BE2C (cell line): Measurements from ENCODE around the gene RNU1-3.
"Not testable (repeated sequence)": the region's sequence is repeated elsewhere in the genome, so short reads cannot be mapped to it uniquely, and the experiment has no call there.

Source experiments
- DNase-seq: peaks from one replicate; pipeline ENCODE4 v3.0.0-alpha.2; 2020
- H3K27me3 ChIP-seq: fragments of 250-450 bp; sonication (Bioruptor Pico); 2 replicates; pipeline ENCODE4 v1.5.1; 2020; ENCODE audit warnings: mild to moderate bottlenecking
- H3K36me3 ChIP-seq: fragments of 250-450 bp; sonication (Bioruptor Pico); 2 replicates; pipeline ENCODE4 v1.5.1; 2020; ENCODE audit warnings: mild to moderate bottlenecking
- H3K4me1 ChIP-seq: fragments of 250-450 bp; sonication (Bioruptor Pico); 2 replicates; pipeline ENCODE4 v1.5.1; 2020
- H3K4me3 ChIP-seq: 2 replicates; pipeline ENCODE4 v1.5.1; 2011; ENCODE audit warnings: low read depth, low read length
- H3K9me3 ChIP-seq: fragments of 250-450 bp; sonication (Bioruptor Pico); 2 replicates; pipeline ENCODE4 v1.5.1; 2020
- TF ChIP-seq, protein P1 (sequence below): IDR thresholded peaks from 2 replicates; pipeline ENCODE4 v1.5.1; 2012; ENCODE audit warnings: mild to moderate bottlenecking, low read depth, low read length

Gene RNU1-3

DNA sequence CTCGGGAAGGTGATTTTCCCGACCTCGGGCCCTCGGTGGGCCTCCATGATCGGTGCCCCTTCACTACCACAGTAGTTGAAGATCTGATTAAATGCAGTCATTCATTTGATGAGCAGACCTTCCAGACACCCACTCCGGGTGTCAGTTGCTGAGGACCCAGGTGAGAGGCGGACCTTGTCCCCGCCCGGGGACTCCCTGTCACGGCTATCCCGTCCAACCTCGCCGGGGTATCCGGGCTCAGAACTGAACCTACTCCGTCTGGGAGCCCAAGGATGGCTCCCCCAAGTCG, 22.6 kb downstream of the RNU1-3 start:
- TF ChIP-seq, protein P1, sequence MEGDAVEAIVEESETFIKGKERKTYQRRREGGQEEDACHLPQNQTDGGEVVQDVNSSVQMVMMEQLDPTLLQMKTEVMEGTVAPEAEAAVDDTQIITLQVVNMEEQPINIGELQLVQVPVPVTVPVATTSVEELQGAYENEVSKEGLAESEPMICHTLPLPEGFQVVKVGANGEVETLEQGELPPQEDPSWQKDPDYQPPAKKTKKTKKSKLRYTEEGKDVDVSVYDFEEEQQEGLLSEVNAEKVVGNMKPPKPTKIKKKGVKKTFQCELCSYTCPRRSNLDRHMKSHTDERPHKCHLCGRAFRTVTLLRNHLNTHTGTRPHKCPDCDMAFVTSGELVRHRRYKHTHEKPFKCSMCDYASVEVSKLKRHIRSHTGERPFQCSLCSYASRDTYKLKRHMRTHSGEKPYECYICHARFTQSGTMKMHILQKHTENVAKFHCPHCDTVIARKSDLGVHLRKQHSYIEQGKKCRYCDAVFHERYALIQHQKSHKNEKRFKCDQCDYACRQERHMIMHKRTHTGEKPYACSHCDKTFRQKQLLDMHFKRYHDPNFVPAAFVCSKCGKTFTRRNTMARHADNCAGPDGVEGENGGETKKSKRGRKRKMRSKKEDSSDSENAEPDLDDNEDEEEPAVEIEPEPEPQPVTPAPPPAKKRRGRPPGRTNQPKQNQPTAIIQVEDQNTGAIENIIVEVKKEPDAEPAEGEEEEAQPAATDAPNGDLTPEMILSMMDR: no peak
- DNase-seq: peak; percentile 16
- peak overlapping the region; percentile 84 for H3K4me3 ChIP-seq

DNA sequence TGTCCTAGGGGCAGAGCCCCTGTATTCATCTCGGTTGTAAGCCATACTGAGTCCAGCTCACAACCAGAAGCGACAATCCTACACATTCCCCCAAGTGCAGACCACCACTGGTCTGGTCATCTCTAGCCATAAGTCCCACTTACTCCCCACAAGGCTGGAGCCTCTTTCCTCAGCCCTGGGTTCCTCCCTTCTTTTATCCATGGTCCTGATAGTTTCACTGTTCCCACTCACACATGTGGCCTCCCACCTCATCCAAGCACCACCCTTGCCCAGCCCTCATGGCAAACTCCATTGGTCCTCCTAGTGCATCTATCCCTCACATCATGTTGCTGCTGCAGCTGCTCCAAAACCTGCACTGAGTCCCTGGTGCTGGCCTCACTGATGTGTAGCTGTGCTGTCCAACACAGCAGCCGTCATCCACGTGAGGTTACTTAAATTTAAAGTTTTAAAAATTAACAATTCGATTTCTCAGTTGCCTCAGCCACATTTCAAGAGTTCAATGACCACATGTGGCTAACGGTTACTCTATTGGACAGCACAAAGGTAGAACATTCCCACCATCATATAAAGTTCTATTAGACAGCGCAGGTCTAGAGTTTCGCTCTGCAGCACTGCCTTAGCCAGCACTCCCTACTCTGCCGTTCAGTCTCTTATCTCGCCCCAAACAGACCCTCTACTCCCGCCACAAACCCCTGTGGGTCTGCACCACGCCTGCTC, 23.1 kb downstream of the RNU1-3 start:
- peak; percentile 3 for DNase-seq
- H3K4me3 ChIP-seq: peak overlapping the region; percentile 84
- not testable (repeated sequence) for H3K9me3 ChIP-seq, H3K27me3 ChIP-seq, H3K4me1 ChIP-seq, H3K36me3 ChIP-seq

More for the DNA sequence above, 22.6 kb downstream of the RNU1-3 start:
- Histone ChIP-seq H3K9me3 (no peaks in the 10 kb centered on the region; the same call in 1 of the 2 replicates), H3K36me3 (no peaks in the 10 kb centered on the region), H3K27me3 (no peaks in the 10 kb centered on the region), H3K4me1 (0 out of 2 replicates have a peak, but pooled peaks cover 3% of the 10 kb centered on the region)

- H3K27me3 ChIP-seq, H3K36me3 ChIP-seq, H3K9me3 ChIP-seq, H3K4me1 ChIP-seq, H3K4me3 ChIP-seq: not testable (repeated sequence)
- peak; percentile 3 for DNase-seq
These were observed 23.7 kb downstream of the RNU1-3 start for GRCh38 chr1:16643001-16643411.

DNA sequence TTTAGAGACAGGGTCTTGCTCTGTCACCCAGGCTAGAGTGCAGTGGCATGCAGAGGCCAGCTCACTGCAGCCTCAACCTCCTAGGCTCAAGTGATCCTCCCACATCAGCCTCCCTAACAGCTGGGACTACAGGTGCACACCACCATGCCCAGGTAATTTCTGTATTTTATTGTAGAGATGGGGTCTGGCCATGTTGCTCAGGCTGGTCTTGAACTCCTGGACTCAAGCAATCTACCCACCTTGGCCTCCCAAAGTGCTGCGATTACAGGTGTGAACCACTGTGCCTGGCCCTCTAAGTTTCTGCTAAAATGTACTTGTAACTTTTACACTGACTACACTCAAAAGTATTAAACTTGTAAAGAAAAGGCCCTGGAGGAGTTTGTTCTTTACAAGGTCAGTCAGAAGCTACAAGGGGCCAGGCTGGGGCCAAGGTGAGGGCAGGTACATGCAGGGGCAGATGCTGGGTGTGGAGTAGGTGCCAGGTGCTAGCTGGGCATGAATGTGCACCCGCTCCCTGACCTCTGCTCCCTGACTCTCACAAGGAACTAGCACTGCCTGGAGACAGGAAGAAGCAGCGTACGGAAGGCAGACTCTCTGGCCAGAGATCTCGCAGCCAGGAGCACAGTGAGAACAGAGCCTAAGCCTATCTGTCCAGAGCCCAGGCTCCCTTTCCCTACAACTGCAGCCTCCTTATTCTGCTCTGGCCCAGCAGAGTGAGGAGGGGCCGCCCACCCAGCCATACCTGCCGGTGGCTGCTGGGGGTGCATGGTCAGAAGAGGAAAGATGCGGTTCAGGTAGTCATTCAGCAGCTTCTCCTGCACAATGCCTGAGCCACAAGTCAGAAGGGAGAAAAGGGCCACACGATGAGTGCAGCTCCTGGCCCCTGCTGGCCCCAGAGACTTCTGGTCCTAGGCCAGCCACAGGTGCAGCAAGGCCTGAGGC, 24.5 kb downstream of the RNU1-3 start:
- not testable (repeated sequence) for H3K9me3 ChIP-seq, H3K4me3 ChIP-seq, H3K36me3 ChIP-seq, H3K4me1 ChIP-seq, H3K27me3 ChIP-seq
- peak; percentile 5 for DNase-seq

DNA sequence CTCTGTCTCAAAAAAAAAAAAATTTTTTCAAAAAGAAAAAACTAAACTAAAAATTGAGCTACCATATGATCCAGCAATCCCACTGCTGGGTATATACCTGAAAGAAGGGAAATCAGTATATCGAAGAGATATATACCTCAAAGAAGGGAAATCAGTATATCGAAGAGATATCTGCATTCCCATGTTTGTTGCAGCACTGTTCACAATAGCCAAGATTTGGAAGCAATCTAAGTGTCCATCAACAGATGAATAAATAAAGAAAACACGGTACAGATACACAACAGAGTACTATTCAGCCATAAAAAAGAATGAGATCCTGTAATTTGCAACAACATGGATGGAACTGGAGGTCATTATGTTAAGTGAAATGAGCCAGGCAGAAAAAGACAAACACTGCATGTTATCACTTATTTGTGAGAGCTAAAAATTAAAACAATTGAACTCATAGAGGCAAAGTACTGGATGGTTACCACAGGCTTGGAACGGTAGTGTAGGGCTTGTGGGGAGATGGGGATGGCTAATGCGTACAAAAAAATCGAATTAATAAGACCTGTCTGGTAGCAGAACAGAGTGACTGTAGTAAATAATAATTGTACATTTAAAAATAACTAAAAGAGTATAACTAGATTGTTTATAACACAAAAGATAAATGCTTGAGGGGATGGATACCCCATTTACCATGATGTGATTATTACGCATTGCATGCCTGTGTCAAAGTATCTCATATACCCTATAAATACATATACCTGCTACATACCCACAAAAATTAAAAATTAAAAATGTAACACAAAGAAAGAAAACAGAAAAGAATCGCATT, 25.4 kb downstream of the RNU1-3 start:
- H3K36me3 ChIP-seq, DNase-seq, H3K9me3 ChIP-seq, H3K27me3 ChIP-seq, H3K4me3 ChIP-seq, H3K4me1 ChIP-seq: not testable (repeated sequence)

GRCh38 chr1:16639091-16640031, 27.4 kb downstream of the RNU1-3 start:
- not testable (repeated sequence) for H3K9me3 ChIP-seq, H3K36me3 ChIP-seq, H3K4me3 ChIP-seq, H3K27me3 ChIP-seq, H3K4me1 ChIP-seq, DNase-seq

GRCh38 chr1:16637941-16638778, 28.6 kb downstream of the RNU1-3 start:
- not testable (repeated sequence) for H3K36me3 ChIP-seq, DNase-seq, H3K27me3 ChIP-seq, H3K4me3 ChIP-seq, H3K9me3 ChIP-seq, H3K4me1 ChIP-seq

- H3K9me3 ChIP-seq, H3K36me3 ChIP-seq, H3K4me1 ChIP-seq, H3K4me3 ChIP-seq, DNase-seq, H3K27me3 ChIP-seq: not testable (repeated sequence)
These were observed 30.1 kb downstream of the RNU1-3 start for GRCh38 chr1:16636551-16637195.

DNA sequence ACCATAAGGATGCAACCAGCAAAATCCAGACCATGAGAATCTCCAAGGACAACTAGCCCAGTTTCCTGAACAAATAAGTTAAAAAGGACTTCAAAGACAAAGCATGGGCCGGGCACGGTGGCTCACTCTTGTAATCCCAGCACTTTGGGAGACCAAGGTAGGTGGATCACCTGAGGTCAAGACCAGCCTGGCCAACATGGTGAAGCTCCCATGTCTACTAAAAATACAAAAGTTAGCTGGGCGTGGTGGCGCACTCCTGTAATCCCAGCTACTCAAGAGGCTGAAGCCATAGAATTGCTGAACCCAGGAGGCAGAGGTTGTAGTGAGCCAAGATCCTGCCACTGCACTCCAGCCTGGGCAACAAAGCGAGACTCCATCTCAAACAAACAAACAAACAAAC, 30.8 kb downstream of the RNU1-3 start:
- H3K9me3 ChIP-seq, H3K36me3 ChIP-seq, H3K4me3 ChIP-seq, H3K4me1 ChIP-seq, H3K27me3 ChIP-seq, DNase-seq: not testable (repeated sequence)

DNA sequence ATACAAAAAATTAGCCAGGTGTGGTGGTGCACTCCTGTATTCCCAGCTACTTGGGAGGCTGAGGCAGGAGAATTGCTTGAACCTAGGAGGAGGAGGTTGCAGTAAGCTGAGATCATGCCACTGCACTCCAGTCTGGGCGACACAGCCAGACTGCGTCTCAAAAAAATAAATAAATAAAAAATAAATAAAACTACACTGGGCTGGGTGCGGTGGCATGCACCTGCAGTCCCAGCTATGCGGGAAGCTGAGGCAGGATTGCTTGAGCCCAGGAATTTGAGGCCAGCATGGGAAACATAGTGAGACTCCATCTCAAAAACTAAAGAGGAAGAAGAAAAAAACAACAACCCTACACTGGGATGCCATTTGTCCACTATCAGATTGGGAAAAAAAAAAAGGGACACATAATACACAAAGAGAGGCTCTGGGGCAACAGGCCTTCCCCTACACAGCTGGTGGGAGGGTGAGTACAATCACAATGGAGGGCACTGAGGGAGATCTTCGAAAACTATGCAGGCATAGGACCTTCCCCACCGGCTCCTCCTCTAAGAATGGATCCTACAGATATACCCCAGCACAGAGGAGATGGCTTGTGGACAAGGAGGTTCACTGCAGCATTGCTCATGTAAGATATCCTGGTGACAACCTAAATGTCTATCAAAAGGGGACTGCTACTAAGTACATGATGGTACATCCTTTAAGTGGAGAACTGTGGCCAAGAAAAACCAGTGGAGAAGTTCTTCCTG, 33.0 kb downstream of the RNU1-3 start:
- not testable (repeated sequence) for DNase-seq, H3K27me3 ChIP-seq, H3K9me3 ChIP-seq, H3K4me1 ChIP-seq, H3K4me3 ChIP-seq, H3K36me3 ChIP-seq

GRCh38 chr1:16632044-16632850, 34.5 kb downstream of the RNU1-3 start:
- peaks cover 11% of the 10 kb centered on the region for H3K36me3 ChIP-seq
- H3K27me3 ChIP-seq, H3K4me3 ChIP-seq, H3K9me3 ChIP-seq, H3K4me1 ChIP-seq, DNase-seq: not testable (repeated sequence)
